ENCODE data around the gene CDHR5. TPM values are rescaled to one million over a fixed set of nuclear protein-coding genes. Genes with fewer than 3 reads are reported as not detected.

CDHR5 gene
- total RNA-seq, 2 donors from 2014 or later: not detected

DNA sequence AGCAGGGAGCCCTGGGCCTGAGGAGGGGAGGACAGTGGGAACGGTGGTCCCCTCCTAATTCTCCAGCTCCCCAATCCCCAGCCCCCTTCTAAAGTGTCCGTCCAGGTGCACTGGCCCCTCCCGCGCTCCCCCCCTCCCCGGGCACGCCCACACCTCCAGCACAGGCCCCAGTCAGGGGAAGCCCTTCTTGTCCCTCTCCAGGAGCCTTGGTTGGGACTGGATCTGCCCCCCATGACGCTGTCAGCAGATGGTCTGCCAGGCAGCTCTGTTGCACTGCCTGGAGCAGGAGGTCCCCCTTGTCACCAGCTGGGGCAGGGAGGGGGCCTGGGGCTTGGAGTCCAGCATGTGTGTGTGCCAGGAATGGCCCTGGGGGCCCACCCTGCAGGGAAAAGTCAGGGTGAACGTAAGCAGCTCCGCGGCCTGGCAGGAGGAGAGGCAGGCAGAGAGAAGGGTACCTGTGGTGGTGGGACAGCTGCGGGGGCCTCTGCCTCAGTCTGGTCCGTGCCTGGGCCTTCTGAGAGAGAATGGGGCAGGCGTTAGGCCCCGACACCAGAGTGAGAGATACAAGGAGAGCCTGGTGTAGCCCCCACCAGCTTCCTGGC is 10.6 kb downstream of the CDHR5 start:
- Mint-ChIP-seq H3K4me1 (no peaks in the 10 kb centered on the region), H3K9me3 (no peaks in the 10 kb centered on the region), H3K4me3 (peak overlapping the region; percentile 75), H3K27ac (no peak overlapping the region), H3K27me3 (no peaks in the 10 kb centered on the region), H3K36me3 (ENCODE audit: low read depth) (peaks cover 20% of the 10 kb centered on the region)
- ATAC-seq (replicated peaks): no peak

DNA sequence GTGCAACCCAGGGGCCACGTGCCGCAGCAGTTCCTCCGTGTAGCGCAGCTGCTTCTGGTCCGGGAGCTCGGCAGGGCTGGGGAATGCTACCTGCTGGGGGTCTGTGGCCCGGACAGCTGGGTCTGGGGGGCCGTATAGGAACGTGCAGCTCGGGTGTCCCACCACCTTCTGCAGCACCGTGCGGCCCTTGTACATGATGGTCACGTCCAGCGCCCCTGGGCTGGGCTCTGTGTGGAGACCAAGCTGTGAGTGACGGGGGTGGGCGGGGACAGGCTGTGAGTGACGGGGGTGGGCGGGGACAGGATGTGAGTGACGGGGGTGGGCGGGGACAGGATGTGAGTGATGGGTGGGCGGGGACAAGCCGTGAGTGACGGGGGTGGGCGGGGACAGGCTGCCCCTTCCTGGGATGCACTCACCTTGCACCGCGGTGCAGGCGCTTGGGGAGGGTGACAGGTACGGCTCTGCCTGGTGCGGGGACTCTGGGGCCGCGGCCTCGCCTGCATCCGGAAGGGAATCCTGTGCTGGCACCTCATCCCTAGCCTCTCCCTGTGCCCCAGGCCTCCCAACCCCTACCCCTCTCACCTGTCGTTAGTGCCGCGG is 11.3 kb downstream of the CDHR5 start:
- peak; percentile 18 for ATAC-seq (replicated peaks)
- H3K4me3 Mint-ChIP-seq: peak overlapping the region; percentile 75

DNA sequence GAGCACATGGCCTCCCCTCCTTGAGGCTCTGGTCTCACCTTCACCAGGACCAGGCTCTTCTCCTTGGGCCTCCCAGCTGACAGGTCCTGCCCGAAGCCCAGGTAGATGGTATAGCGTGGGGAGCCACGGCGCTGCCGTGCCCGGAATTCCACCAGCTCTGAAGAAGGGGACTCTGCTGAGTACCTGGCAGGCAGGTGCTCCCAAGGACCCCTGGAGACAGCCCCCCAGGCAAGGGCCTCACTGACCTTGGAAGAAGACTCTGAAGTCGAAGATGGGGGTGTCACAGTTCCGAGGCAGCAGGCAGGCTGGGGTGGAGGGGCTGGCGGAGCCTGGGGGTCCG is 11.8 kb downstream of the CDHR5 start:
- no peaks in the 10 kb centered on the region for H3K9me3 Mint-ChIP-seq
- ATAC-seq (replicated peaks): no peak
- no peak overlapping the region for H3K4me3 Mint-ChIP-seq
- no peaks in the 10 kb centered on the region for H3K27me3 Mint-ChIP-seq
- H3K36me3 Mint-ChIP-seq (ENCODE audit: low read depth): peaks cover 31% of the 10 kb centered on the region
- no peaks in the 10 kb centered on the region for H3K4me1 Mint-ChIP-seq
- H3K27ac Mint-ChIP-seq: no peak overlapping the region

More for the DNA sequence above, 11.3 kb downstream of the CDHR5 start:
- Mint-ChIP-seq H3K27me3 (no peaks in the 10 kb centered on the region), H3K27ac (no peak overlapping the region), H3K4me1 (no peaks in the 10 kb centered on the region), H3K9me3 (no peaks in the 10 kb centered on the region), H3K36me3 (ENCODE audit: low read depth) (peaks cover 27% of the 10 kb centered on the region)

DNA sequence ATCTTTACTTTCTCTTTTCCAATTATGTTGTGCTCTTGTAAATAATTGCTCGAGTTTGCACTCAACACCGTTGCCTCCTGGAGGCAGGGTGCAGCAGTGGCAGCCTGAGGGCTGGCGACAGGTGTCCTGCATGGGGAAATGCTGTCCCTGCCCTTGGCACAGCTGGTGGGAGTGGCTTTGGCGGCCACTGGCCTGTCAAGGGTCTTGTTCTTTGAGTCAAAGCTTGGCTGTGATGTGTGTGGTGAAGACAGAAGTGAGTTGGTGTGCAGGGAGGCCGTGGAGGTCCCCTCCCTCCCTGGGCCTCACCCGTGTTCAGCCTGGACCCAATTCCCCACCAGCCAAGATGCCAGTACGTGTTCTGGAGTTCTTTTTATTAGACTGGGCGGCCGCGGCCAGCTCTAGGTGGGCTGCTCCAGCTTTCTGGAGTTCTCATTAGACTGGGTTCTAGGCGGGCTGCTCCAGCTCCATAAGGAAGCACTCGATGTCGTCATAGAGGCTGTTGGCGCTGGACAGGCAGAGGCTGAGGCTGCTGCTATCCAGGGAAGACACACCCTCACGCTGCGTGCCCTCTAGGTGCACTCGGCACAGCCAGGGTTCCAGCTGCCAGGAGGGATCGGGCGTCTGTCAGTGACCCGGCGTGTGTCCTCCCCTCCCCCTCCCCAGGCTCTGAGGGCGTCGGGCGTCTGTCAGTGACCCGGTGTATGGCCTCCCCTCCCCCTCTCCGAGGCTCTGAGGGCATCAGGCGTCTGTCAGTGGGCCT is 12.4 kb downstream of the CDHR5 start:
- H3K36me3 Mint-ChIP-seq (ENCODE audit: low read depth): peaks cover 37% of the 10 kb centered on the region
- H3K27ac Mint-ChIP-seq: no peak overlapping the region
- no peak for ATAC-seq (replicated peaks)
- H3K9me3 Mint-ChIP-seq: no peaks in the 10 kb centered on the region
- no peak overlapping the region for H3K4me3 Mint-ChIP-seq
- no peaks in the 10 kb centered on the region for H3K4me1 Mint-ChIP-seq
- H3K27me3 Mint-ChIP-seq: no peaks in the 10 kb centered on the region

DNA sequence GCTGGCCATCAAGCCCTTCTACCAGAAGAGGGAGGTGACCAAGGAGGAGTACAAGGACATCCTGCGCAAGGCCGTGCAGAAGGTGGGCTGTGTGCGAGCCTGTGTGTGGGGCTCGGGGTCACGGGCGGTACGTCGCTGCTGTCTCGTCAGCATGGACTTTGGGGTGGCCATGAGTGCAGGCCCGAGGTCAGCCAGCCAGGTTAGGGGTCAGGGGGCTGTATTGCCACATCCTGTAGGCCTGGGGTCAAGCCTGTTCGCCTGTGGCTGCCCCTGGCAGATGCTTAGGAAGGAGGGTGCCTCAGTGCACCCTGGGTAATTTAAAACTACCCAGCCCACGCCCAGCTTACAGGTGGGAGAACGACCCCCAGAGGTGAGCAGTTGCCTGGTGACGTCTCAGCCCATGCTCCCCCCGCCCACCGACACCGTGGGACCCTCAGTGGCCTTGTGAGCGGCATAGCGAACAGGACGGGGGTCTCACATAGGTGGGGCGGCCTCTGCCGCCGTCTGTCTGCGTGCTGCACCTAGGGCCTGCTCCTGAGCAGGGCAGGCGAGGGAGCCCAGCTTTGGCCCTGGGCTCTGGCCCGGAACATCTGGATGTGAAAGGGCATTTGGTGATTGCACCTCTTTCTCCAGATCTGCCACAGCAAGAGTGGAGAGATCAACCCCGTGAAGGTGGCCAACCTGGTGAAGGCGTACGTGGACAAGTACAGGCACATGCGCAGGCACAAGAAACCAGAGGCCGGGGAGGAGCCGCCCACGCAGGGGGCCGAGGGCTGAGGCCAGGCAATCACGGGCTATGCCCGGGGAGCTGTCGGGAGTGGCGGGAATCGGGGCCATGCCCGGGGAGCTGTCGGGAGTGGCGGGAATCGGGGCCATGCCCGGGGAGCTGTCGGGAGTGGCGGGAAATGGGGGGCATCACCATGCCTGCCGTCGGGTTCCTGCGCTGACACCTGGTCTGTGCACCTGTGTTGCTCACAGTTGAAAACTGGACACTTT is 13.5 kb downstream of the CDHR5 start:
- Mint-ChIP-seq H3K36me3 (ENCODE audit: low read depth) (peaks cover 48% of the 10 kb centered on the region), H3K4me3 (no peak overlapping the region), H3K27me3 (no peaks in the 10 kb centered on the region), H3K27ac (no peak overlapping the region), H3K4me1 (no peaks in the 10 kb centered on the region), H3K9me3 (no peaks in the 10 kb centered on the region)
- no peak for ATAC-seq (replicated peaks)

DNA sequence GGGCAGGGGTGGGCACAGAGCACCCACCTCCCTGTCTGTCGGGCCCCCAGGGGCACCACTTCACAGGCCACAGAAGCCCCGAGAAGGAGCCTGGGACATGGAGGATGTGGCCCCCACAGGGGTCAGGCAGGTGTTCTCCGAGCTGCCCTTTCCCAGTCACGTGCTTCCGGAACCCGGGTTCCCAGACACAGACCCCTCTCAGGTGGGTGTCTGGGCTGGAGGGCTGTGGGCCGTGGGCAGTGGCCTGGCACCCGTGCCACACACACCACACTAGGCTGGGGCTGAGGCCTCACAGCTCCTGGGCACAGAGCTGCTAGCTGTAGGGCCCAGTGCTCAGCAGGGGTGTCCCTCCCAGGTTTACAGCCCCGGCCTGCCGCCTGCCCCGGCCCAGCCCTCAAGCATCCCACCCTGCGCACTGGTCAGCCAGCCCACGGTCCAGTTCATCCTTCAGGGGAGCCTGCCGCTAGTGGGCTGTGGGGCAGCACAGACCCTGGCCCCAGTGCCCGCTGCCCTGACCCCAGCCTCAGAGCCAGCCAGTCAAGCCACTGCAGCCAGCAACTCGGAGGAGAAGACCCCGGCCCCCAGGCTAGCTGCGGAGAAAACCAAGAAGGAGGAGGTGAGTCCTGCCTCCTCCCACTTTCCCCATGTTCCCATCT is 14.5 kb downstream of the CDHR5 start:
- H3K4me1 Mint-ChIP-seq: no peaks in the 10 kb centered on the region
- no peak overlapping the region for H3K4me3 Mint-ChIP-seq
- peaks cover 53% of the 10 kb centered on the region for H3K36me3 Mint-ChIP-seq (ENCODE audit: low read depth)
- no peak overlapping the region for H3K27ac Mint-ChIP-seq
- no peaks in the 10 kb centered on the region for H3K9me3 Mint-ChIP-seq
- no peaks in the 10 kb centered on the region for H3K27me3 Mint-ChIP-seq
- no peak for ATAC-seq (replicated peaks)

DNA sequence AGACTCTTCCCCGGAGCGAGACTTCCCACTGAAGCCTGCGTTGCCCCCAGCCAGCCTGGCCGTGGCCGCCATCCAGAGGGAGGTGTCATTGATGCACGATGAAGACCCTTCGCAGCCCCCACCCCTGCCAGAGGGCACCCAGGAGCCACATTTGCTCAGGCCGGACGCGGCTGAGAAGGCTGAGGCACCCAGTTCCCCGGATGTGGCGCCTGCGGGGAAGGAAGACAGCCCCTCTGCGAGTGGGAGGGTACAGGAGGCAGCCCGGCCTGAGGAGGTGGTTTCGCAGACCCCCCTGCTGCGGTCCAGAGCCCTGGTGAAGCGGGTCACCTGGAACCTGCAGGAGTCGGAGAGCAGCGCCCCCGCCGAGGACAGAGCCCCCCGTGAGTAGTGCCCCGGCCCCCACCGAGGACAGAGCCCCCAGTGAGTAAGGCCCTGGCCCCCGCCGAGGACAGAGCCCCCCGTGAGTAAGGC is 15.4 kb downstream of the CDHR5 start:
- Mint-ChIP-seq H3K4me3 (no peak overlapping the region), H3K27ac (no peak overlapping the region), H3K4me1 (no peaks in the 10 kb centered on the region), H3K9me3 (no peaks in the 10 kb centered on the region), H3K36me3 (ENCODE audit: low read depth) (peaks cover 62% of the 10 kb centered on the region), H3K27me3 (no peaks in the 10 kb centered on the region)
- ATAC-seq (replicated peaks): no peak

DNA sequence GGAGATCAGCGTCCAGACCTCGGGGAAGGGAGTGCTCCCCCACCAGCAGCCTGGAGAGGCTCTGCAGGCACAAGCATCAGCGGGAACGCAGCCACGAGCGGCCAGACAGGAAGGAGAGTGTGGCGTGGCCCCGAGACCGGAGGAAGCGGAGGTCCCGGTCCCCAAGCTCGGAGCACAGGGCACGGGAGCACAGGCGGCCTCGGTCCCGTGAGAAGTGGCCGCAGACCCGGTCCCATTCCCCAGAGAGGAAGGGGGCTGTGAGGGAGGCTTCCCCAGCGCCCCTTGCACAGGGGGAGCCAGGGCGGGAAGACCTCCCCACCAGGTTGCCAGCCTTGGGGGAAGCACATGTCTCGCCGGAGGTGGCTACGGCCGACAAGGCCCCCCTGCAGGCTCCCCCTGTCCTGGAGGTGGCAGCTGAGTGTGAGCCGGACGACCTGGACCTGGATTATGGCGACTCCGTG is 15.9 kb downstream of the CDHR5 start:
- H3K27me3 Mint-ChIP-seq: no peaks in the 10 kb centered on the region
- no peak for ATAC-seq (replicated peaks)

DNA sequence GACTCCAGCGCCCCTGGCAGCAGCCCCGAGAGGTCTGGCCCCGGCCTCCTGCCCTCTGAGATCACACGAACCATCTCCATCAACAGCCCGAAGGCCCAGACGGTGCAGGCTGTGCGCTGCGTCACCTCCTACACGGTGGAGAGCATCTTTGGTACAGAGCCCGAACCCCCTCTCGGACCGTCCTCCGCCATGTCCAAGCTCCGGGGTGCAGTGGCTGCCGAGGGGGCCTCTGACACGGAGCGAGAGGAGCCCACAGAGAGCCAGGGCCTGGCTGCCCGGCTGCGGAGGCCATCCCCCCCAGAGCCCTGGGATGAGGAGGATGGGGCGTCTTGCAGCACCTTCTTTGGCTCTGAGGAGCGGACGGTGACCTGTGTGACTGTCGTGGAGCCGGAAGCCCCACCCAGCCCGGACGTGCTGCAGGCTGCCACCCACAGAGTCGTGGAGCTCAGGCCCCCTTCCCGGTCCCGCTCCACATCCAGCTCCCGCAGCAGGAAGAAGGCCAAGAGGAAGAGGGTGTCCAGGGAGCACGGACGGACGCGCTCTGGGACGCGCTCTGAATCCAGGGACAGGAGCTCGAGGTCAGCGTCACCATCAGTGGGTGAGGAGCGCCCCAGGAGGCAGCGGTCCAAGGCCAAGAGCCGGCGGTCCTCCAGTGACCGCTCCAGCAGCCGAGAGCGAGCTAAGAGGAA is 16.6 kb downstream of the CDHR5 start:
- H3K27ac Mint-ChIP-seq: no peak overlapping the region
- H3K4me3 Mint-ChIP-seq: no peak overlapping the region
- ATAC-seq (replicated peaks): no peak
- no peaks in the 10 kb centered on the region for H3K27me3 Mint-ChIP-seq
- H3K4me1 Mint-ChIP-seq: no peaks in the 10 kb centered on the region
- peaks cover 73% of the 10 kb centered on the region for H3K36me3 Mint-ChIP-seq (ENCODE audit: low read depth)
- H3K9me3 Mint-ChIP-seq: no peaks in the 10 kb centered on the region

More for the DNA sequence above, 15.9 kb downstream of the CDHR5 start:
- no peaks in the 10 kb centered on the region for H3K9me3 Mint-ChIP-seq
- H3K4me3 Mint-ChIP-seq: no peak overlapping the region
- peaks cover 68% of the 10 kb centered on the region for H3K36me3 Mint-ChIP-seq (ENCODE audit: low read depth)
- no peak overlapping the region for H3K27ac Mint-ChIP-seq
- no peaks in the 10 kb centered on the region for H3K4me1 Mint-ChIP-seq

DNA sequence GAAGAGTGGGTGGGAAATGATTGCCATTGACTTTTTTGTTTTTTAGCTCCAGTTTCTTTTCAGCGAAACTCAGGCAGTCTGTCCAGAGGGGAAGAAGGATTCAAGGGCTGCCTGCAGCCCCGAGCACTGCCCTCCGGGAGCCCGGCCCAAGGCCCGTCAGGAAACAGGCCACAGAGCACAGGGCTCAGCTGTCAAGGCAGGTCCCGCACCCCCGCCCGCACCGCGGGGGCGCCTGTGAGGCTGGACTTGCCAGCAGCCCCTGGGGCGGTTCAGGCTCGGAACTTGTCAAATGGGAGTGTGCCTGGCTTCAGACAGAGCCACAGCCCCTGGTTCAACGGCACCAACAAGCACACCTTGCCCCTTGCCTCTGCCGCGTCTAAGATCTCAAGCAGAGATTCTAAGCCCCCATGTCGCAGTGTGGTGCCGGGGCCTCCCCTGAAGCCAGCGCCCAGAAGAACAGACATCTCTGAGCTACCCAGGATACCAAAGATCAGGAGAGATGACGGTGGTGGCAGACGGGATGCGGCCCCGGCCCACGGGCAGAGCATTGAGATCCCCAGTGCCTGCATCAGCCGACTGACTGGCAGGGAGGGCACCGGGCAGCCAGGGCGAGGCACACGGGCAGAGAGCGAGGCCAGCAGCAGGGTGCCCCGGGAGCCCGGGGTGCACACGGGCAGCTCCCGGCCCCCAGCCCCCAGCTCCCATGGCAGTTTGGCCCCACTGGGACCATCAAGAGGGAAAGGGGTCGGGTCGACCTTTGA is 17.6 kb downstream of the CDHR5 start:
- H3K27ac Mint-ChIP-seq: no peak overlapping the region
- ATAC-seq (replicated peaks): no peak

DNA sequence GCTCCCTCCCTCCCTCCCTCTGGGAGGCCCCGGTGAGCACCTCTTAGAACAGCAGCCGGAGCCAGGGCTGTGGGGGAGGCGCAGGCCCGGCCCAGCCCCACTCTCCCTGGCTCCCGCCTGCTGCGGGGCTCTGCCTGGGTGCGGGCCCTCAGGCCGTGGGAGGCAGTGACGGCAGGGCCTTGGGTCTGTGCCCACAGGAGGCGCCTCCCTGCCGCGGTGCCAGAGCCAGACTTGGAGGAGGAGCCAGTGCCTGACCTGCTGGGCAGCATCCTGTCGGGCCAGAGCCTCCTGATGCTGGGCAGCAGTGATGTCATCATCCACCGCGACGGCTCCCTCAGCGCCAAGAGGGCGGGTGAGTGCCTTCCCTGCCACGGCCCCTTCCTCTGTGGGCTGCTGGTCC is 18.5 kb downstream of the CDHR5 start:
- Mint-ChIP-seq H3K27ac (no peak overlapping the region), H3K4me3 (no peak overlapping the region), H3K27me3 (no peaks in the 10 kb centered on the region), H3K9me3 (no peaks in the 10 kb centered on the region), H3K36me3 (ENCODE audit: low read depth) (peaks cover 79% of the 10 kb centered on the region), H3K4me1 (no peaks in the 10 kb centered on the region)
- no peak for ATAC-seq (replicated peaks)

More for the DNA sequence above, 17.6 kb downstream of the CDHR5 start:
- Mint-ChIP-seq H3K4me3 (no peak overlapping the region), H3K36me3 (ENCODE audit: low read depth) (peaks cover 79% of the 10 kb centered on the region), H3K27me3 (no peaks in the 10 kb centered on the region), H3K4me1 (no peaks in the 10 kb centered on the region), H3K9me3 (no peaks in the 10 kb centered on the region)

DNA sequence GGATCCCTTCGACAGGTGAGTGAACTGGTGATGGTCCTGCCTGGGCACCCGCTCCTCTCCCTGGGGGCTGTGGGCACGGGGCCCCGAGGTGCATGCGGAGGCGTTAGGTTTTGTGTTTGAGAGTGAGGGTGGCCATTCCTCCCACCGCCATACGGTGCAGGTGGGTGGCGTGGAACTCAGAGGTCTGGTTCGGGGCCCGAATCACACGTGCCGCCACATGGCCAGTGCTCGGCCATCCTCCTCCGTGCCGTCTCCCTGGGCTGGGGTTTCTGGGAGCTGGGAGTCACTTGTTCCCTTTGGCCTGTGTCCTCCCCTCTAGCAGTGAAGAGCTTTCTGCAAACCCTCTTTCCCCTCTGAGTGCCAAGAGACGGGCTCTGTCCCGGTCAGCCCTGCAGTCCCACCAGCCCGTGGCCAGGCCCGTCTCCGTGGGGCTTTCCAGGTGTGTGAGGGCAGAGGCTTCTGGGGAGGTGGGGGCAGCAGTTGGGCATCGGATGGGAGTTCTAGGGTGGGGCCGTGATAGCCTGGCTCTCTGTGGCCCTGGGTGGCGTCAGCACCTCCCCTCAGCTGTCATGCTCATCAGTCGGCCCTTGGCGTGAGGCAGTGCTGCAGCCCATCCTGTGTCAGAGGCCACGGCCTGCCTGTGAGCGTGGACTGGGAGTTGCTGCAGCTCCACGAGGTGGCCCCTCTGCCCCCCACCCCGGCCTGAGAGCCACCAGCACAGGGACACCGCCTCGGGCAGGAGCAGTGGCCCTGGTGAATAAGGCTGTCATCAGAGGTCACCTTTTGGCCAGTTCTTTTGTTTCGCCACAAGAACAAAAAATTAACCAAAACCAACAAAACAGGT is 19.2 kb downstream of the CDHR5 start:
- H3K27me3 Mint-ChIP-seq: no peaks in the 10 kb centered on the region
- no peaks in the 10 kb centered on the region for H3K4me1 Mint-ChIP-seq
- no peak for ATAC-seq (replicated peaks)
- H3K36me3 Mint-ChIP-seq (ENCODE audit: low read depth): peaks cover 83% of the 10 kb centered on the region
- no peaks in the 10 kb centered on the region for H3K9me3 Mint-ChIP-seq
- no peak overlapping the region for H3K27ac Mint-ChIP-seq
- H3K4me3 Mint-ChIP-seq: no peak overlapping the region
